ENCODE data around the gene XKR7. TPM values are rescaled to one million over a fixed set of nuclear protein-coding genes. Genes with fewer than 3 reads are reported as not detected.

XKR7 gene
- total and polyA plus RNA-seq, 8 donors, result under 0.01 to 0.58 (median 0.21) TPM; not detected in 4

GRCh38 chr20:31943052-31943471, 24.9 kb upstream of the XKR7 start:
- Histone ChIP-seq H3K4me1 (peaks cover 5 to 14% (median 10%) of the 10 kb centered on the region in 4 donors), H3K36me3 (peaks cover 34 to 63% (median 62%) of the 10 kb centered on the region in 4 donors), H3K9me3 (peaks cover 0 to 2% (median 0%) of the 10 kb centered on the region in 4 donors), H3K4me3 (no peak overlapping the region), H3K27me3 (no peaks in the 10 kb centered on the region), H3K27ac (peak overlapping the region in 1 of 5 donors; percentile 33)
- DNase-seq, result peak in 1 of 2 donors; percentile 59
- WGBS, 5 donors, result 29 to 46% (median 35%) methylated on average over 2 of the region's 2 CpGs
- TF ChIP-seq EP300 (IDR thresholded peaks at IDR 0.05), result no peak
- intact Hi-C loops (cut with DNase I; ENCODE audit: low total_unique reads), result no loop called here

DNA sequence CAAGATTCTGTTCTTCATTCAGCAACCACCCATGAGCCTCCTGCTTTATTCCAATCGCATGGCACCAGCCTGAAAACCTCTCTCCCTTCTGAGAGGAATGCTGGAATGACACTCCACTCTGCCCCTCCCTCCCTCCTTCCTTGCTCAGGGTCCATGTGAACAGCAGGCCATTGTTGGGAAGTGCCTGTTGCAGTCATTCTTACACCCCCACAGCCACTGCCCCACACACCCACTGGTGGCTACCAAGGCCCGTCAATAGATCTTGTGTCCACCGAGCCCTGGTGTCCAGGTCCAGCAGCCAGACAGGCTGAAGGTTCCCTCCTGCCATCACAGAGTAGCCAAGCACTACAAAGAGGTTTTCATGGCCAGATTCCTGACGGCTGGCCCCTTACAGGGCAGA, 22.6 kb upstream of the XKR7 start:
- Histone ChIP-seq H3K27ac (no peak overlapping the region), H3K27me3 (no peaks in the 10 kb centered on the region), H3K36me3 (peaks cover 51 to 85% (median 82%) of the 10 kb centered on the region in 4 donors), H3K9me3 (peaks cover 0 to 7% (median 0%) of the 10 kb centered on the region in 4 donors), H3K4me1 (peaks cover 11 to 25% (median 17%) of the 10 kb centered on the region in 4 donors), H3K4me3 (no peak overlapping the region)
- TF ChIP-seq POLR2A (IDR thresholded peaks at IDR 0.05), result no peak
- no peak for TF ChIP-seq POLR2AphosphoS5 (IDR thresholded peaks at IDR 0.05)
- TF ChIP-seq EP300 (IDR thresholded peaks at IDR 0.05), result no peak
- no peak for TF ChIP-seq CTCF (IDR thresholded peaks at IDR 0.05)
- no peak for DNase-seq
- WGBS, 5 donors, result 81 to 91% (median 88%) methylated on average over 4 of the region's 4 CpGs
- intact Hi-C loops (cut with DNase I; ENCODE audit: low total_unique reads), result no loop called here

GRCh38 chr20:31945785-31946184, 22.2 kb upstream of the XKR7 start:
- intact Hi-C loops (cut with DNase I; ENCODE audit: low total_unique reads), result no loop called here
- no peaks in the 10 kb centered on the region for H3K27me3 ChIP-seq
- WGBS, 5 donors, result 58 to 83% (median 78%) methylated on average over 4 to 6 of the region's 6 CpGs
- peaks cover 15 to 30% (median 22%) of the 10 kb centered on the region in 4 donors for H3K4me1 ChIP-seq
- peaks cover 51 to 85% (median 83%) of the 10 kb centered on the region in 4 donors for H3K36me3 ChIP-seq
- H3K9me3 ChIP-seq, result peaks cover 0 to 7% (median 0%) of the 10 kb centered on the region in 4 donors
- no peak overlapping the region for H3K27ac ChIP-seq
- H3K4me3 ChIP-seq, result no peak overlapping the region
- TF ChIP-seq POLR2A (IDR thresholded peaks at IDR 0.05) (no peak), CTCF (IDR thresholded peaks at IDR 0.05) (no peak), POLR2AphosphoS5 (IDR thresholded peaks at IDR 0.05) (no peak), EP300 (IDR thresholded peaks at IDR 0.05) (no peak)
- no peak for DNase-seq

DNA sequence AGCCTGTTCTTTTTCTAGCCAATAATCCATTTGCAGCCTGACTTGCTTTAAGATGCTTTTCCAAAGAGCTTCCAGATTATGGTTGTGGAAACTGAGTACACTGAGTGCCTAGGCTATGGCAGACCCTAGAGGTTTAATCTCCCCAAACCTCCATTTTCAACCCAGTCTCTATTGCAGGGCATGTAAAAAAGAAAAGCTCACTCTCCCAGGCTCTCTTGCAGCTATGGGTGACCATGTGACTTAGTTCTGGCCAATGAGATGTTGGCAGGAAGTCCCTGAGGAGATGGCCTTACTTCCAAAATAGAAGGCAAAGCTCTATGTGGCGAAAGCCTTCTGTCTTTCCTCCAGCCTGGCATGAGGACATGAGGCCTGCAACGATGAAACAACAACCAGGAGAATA, 19.9 kb upstream of the XKR7 start:
- Histone ChIP-seq H3K36me3 (peaks cover 51 to 72% (median 69%) of the 10 kb centered on the region in 4 donors), H3K27me3 (no peaks in the 10 kb centered on the region), H3K27ac (no peak overlapping the region), H3K4me1 (peaks cover 20 to 33% (median 27%) of the 10 kb centered on the region in 4 donors), H3K9me3 (peaks cover 0 to 7% (median 0%) of the 10 kb centered on the region in 4 donors), H3K4me3 (no peak overlapping the region)
- no peak for DNase-seq
- TF ChIP-seq POLR2AphosphoS5 (IDR thresholded peaks at IDR 0.05), result no peak
- no peak for TF ChIP-seq EP300 (IDR thresholded peaks at IDR 0.05)
- TF ChIP-seq POLR2A (IDR thresholded peaks at IDR 0.05), result no peak
- TF ChIP-seq CTCF (IDR thresholded peaks at IDR 0.05), result no peak
- intact Hi-C loops (cut with DNase I; ENCODE audit: low total_unique reads), result no loop called here
- 97 to 100% (median 98%) methylated on average over 2 of the region's 2 CpGs for WGBS, 5 donors
